KMS-11 (cell line): ENCODE measurements around the gene RDH5.

ENCODE experiments used
- H2AFZ ChIP-seq: fragments of 200-600 bp; sonication (generic); 2 replicates; pipeline ENCODE4 v1.6.1; 2016; ENCODE audit warnings: antibody characterized with exemption, mixed run types, low read depth
- H3K27ac ChIP-seq: fragments of 200-600 bp; sonication (generic); 2 replicates; pipeline ENCODE4 v1.6.1; 2016; ENCODE audit warnings: mild to moderate bottlenecking, mixed run types
- H3K27me3 ChIP-seq: fragments of 200-600 bp; sonication (generic); 2 replicates; pipeline ENCODE4 v1.6.1; 2017; ENCODE audit warnings: mild to moderate bottlenecking, low read depth, mixed run types, moderate library complexity; ENCODE audit not compliant: insufficient read depth
- H3K36me3 ChIP-seq: fragments of 200-600 bp; sonication (generic); 2 replicates; pipeline ENCODE4 v1.6.1; 2017; ENCODE audit warnings: mild to moderate bottlenecking, mixed run types; ENCODE audit not compliant: insufficient read depth
- H3K4me1 ChIP-seq: fragments of 200-600 bp; sonication (generic); 2 replicates; pipeline ENCODE4 v1.6.1; 2016; ENCODE audit warnings: mild to moderate bottlenecking, low read depth, mixed run types; ENCODE audit not compliant: poor library complexity, severe bottlenecking
- H3K4me2 ChIP-seq: fragments of 200-600 bp; sonication (generic); 2 replicates; pipeline ENCODE4 v1.7.0; 2016; ENCODE audit warnings: mild to moderate bottlenecking, mixed run types
- H3K4me3 ChIP-seq: fragments of 200-600 bp; sonication (generic); IDR thresholded peaks from 2 replicates; pipeline ENCODE4 v1.6.1; 2017; ENCODE audit warnings: low read depth, low read length, mixed read lengths; ENCODE audit not compliant: insufficient read depth
- H3K79me2 ChIP-seq: fragments of 200-600 bp; sonication (generic); 2 replicates; pipeline ENCODE4 v1.6.1; 2016; ENCODE audit warnings: low read depth, mixed run types; ENCODE audit not compliant: insufficient read depth
- H3K9ac ChIP-seq: fragments of 200-600 bp; sonication (generic); 2 replicates; pipeline ENCODE4 v1.6.1; 2016; ENCODE audit warnings: mild to moderate bottlenecking, mixed run types
- H4K20me1 ChIP-seq: fragments of 200-600 bp; sonication (generic); 2 replicates; pipeline ENCODE4 v1.6.1; 2016; ENCODE audit warnings: mild to moderate bottlenecking, mixed run types; ENCODE audit not compliant: insufficient read depth
- TF ChIP-seq, protein P1 (sequence below): fragments of 200-600 bp; sonication (generic); conservative IDR thresholded peaks from 2 replicates; pipeline ENCODE4 v1.6.1; 2017; ENCODE audit warnings: low read depth, mild to moderate bottlenecking, antibody characterized with exemption, low read length, moderate library complexity, mixed read lengths

RDH5 gene, protein sequence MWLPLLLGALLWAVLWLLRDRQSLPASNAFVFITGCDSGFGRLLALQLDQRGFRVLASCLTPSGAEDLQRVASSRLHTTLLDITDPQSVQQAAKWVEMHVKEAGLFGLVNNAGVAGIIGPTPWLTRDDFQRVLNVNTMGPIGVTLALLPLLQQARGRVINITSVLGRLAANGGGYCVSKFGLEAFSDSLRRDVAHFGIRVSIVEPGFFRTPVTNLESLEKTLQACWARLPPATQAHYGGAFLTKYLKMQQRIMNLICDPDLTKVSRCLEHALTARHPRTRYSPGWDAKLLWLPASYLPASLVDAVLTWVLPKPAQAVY

DNA sequence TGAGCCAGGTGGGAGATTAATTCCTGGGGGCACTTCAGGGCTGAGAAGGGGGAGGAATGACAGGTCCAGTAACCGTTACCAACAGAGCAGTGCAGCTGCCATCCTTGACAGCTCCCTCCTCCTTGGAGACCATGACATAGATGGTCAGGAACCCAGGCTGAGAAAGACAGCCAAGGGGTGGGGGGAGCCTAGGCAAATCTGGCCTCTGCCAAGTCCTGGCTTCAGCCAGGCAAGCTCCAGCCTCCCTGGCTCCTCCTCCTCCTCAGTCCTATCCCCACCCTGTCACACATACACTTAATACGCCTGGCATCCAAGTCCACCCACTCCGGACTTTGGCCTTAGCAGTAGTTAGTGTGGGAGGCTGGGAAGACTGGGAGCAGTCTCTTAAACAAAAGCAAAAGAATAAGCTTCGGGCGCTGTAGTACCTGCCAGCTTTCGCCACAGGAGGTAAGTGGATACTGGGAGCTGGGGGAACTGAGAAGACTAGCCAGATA, at the start of gene RDH5:
Gene RDH5 (plus strand): TSS at position 323 of the 494 bp plus-strand sequence. CDS start 792 bp downstream, outside the sequence.
- no peaks in the 10 kb centered on the region for H4K20me1 ChIP-seq
- H3K27ac ChIP-seq: no peak within 1 kb of the TSS; the same call in 1 of the 2 replicates
- peaks cover 43% of the 10 kb centered on the region for H3K4me1 ChIP-seq
- TF ChIP-seq, protein P1, sequence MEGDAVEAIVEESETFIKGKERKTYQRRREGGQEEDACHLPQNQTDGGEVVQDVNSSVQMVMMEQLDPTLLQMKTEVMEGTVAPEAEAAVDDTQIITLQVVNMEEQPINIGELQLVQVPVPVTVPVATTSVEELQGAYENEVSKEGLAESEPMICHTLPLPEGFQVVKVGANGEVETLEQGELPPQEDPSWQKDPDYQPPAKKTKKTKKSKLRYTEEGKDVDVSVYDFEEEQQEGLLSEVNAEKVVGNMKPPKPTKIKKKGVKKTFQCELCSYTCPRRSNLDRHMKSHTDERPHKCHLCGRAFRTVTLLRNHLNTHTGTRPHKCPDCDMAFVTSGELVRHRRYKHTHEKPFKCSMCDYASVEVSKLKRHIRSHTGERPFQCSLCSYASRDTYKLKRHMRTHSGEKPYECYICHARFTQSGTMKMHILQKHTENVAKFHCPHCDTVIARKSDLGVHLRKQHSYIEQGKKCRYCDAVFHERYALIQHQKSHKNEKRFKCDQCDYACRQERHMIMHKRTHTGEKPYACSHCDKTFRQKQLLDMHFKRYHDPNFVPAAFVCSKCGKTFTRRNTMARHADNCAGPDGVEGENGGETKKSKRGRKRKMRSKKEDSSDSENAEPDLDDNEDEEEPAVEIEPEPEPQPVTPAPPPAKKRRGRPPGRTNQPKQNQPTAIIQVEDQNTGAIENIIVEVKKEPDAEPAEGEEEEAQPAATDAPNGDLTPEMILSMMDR: no peak
- H2AFZ ChIP-seq: no peak within 1 kb of the TSS
- H3K4me3 ChIP-seq: no peak within 1 kb of the TSS
- no peaks in the 10 kb centered on the region for H3K36me3 ChIP-seq
- no peaks in the 10 kb centered on the region for H3K27me3 ChIP-seq
- peak within 1 kb of the TSS; percentile 2; the same call in 1 of the 2 replicates for H3K4me2 ChIP-seq
- peaks cover 10% of the 10 kb centered on the region; the same call in 1 of the 2 replicates for H3K79me2 ChIP-seq
- no peak within 1 kb of the TSS for H3K9ac ChIP-seq

DNA sequence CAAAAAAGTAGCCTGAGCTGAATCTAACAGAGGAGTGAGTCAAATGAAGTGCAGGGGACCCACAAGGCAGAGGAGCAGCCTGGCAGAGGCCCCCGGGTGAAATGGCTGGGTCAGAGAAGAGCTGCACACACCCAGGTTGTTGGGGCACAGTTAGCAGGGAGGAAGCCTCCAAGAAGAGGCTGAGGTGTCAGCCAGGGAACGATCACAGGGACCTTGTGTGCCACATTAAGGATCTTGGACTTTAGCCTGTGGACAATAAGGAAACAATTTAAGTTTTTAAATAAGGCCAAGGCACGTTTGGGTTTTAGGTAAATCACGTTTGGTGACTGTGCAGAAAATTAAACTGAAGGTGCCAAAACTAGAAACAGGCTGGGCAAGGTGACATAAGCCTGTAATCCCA, 48.4 kb upstream of the RDH5 start:
- Histone ChIP-seq H4K20me1 (no peaks in the 10 kb centered on the region), H3K27ac (no peak overlapping the region), H3K27me3 (no peaks in the 10 kb centered on the region), H2AFZ (no peak overlapping the region), H3K9ac (no peak overlapping the region), H3K79me2 (no peaks in the 10 kb centered on the region), H3K4me2 (no peak overlapping the region), H3K36me3 (no peaks in the 10 kb centered on the region), H3K4me1 (no peaks in the 10 kb centered on the region), H3K4me3 (no peak overlapping the region)
- TF ChIP-seq, protein P1: no peak

DNA sequence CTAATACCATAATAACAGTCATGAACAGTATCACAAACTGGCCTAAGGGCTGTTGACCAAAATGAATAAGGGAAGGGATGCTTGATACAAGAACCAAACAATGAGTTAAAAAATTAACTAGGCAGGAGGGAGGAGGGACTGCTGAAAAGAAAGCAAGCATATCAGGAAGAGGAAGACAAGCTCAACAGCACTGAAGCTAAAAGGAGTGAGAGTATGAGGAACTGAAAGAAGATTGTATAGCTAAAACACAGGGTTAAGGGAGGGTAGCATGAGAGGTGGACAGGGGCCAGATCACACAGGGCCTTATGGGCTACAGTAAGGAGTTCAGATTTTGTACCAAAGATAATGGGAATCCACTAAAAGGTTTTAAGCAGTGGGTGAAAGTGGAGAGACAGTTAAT, 46.6 kb upstream of the RDH5 start:
- no peaks in the 10 kb centered on the region for H3K27me3 ChIP-seq
- H3K36me3 ChIP-seq: no peaks in the 10 kb centered on the region
- H3K27ac ChIP-seq: no peak overlapping the region
- TF ChIP-seq, protein P1: no peak
- no peak overlapping the region for H2AFZ ChIP-seq
- no peaks in the 10 kb centered on the region for H3K79me2 ChIP-seq
- no peak overlapping the region for H3K4me3 ChIP-seq
- no peak overlapping the region for H3K9ac ChIP-seq
- H3K4me1 ChIP-seq: no peaks in the 10 kb centered on the region
- H4K20me1 ChIP-seq: no peaks in the 10 kb centered on the region
- no peak overlapping the region for H3K4me2 ChIP-seq

GRCh38 chr12:55675666-55676065, 44.5 kb upstream of the RDH5 start:
- H3K4me2 ChIP-seq: no peak overlapping the region
- H3K79me2 ChIP-seq: no peaks in the 10 kb centered on the region
- no peaks in the 10 kb centered on the region for H3K4me1 ChIP-seq
- no peaks in the 10 kb centered on the region for H3K27me3 ChIP-seq
- no peaks in the 10 kb centered on the region for H3K36me3 ChIP-seq
- no peak overlapping the region for H3K27ac ChIP-seq
- H4K20me1 ChIP-seq: no peaks in the 10 kb centered on the region
- H3K9ac ChIP-seq: no peak overlapping the region
- TF ChIP-seq, protein P1: no peak
- H2AFZ ChIP-seq: no peak overlapping the region
- H3K4me3 ChIP-seq: no peak overlapping the region
